Measurements from ENCODE around the gene VPS37C. TPM values are rescaled to one million over a fixed set of nuclear protein-coding genes. Genes with fewer than 3 reads are reported as not detected.
A peak's percentile ranks its signal among the peaks of the same experiment; 100 is the strongest.

Gene VPS37C
- total and polyA plus RNA-seq, 2 of the 13 experiments (the other 11 are each of a cell fraction or from before 2014, with no cell fraction given): 7.5 to 8.8 TPM

GRCh38 chr11:61162092-61162941 is 1.1 kb upstream of the VPS37C start (continued):
- TF ChIP-seq ELF4 (CRISPR knock-in tag; IDR thresholded peaks at IDR 0.05; ENCODE audit: borderline replicate concordance): no peak
- TF ChIP-seq KDM4B (CRISPR knock-in tag; IDR thresholded peaks at IDR 0.05): no peak
- no peak for TF ChIP-seq ZNF343 (CRISPR knock-in tag; IDR thresholded peaks at IDR 0.05)
- no peak for TF ChIP-seq ZNF34 (CRISPR knock-in tag; IDR thresholded peaks at IDR 0.05; ENCODE audit: borderline replicate concordance)
- TF ChIP-seq NAIF1 (CRISPR knock-in tag; IDR thresholded peaks at IDR 0.05; ENCODE audit: borderline replicate concordance): 0 out of 2 replicates have a peak, but pooled peaks have one; percentile 14
- TF ChIP-seq NFRKB (IDR thresholded peaks at IDR 0.05): no peak
- TF ChIP-seq ZNF713 (CRISPR knock-in tag; IDR thresholded peaks at IDR 0.05): no peak
- no peak for TF ChIP-seq SIX4 (CRISPR knock-in tag; IDR thresholded peaks at IDR 0.05)
- TF ChIP-seq CSRNP1 (CRISPR knock-in tag; IDR thresholded peaks at IDR 0.05): 0 out of 2 replicates have a peak, but pooled peaks have one; percentile 26
- TF ChIP-seq SP140L (CRISPR knock-in tag; IDR thresholded peaks at IDR 0.05; ENCODE audit: borderline replicate concordance): 0 out of 2 replicates have a peak, but pooled peaks have one; percentile 9
- TF ChIP-seq ESRRA (CRISPR knock-in tag; IDR thresholded peaks at IDR 0.05; ENCODE audit: low read depth): 0 out of 2 replicates have a peak, but pooled peaks have one; percentile 12
- TF ChIP-seq ZNF251 (CRISPR knock-in tag; IDR thresholded peaks at IDR 0.05): no peak
- TF ChIP-seq CBX2 (IDR thresholded peaks at IDR 0.05; ENCODE audit: low read depth, low read length): no peak
- TF ChIP-seq CBX2 (CRISPR knock-in tag; IDR thresholded peaks at IDR 0.05; ENCODE audit: low read depth): no peak
- TF ChIP-seq ATF3 (CRISPR knock-in tag; IDR thresholded peaks at IDR 0.05): no peak
- no peak for TF ChIP-seq SRSF4 (IDR thresholded peaks at IDR 0.05; ENCODE audit: low read depth, low read length, poor library complexity, severe bottlenecking)
- peak; percentile 64 for TF ChIP-seq THAP11 (CRISPR knock-in tag; IDR thresholded peaks at IDR 0.05)
- no peak for TF ChIP-seq SIN3B (IDR thresholded peaks at IDR 0.05; ENCODE audit: low read length)
- no peak for TF ChIP-seq ZNF737 (CRISPR knock-in tag; IDR thresholded peaks at IDR 0.05; ENCODE audit: borderline replicate concordance)
- no peak for TF ChIP-seq ZNF782 (CRISPR knock-in tag; IDR thresholded peaks at IDR 0.05; ENCODE audit: borderline replicate concordance)
- TF ChIP-seq ZNF367 (CRISPR knock-in tag; IDR thresholded peaks at IDR 0.05; ENCODE audit: borderline replicate concordance): no peak
- no peak for TF ChIP-seq JARID2 (CRISPR knock-in tag; IDR thresholded peaks at IDR 0.05; ENCODE audit: insufficient replicate concordance)
- no peak for TF ChIP-seq DBP (CRISPR knock-in tag; IDR thresholded peaks at IDR 0.05; ENCODE audit: not compliant biosample characterization)
- no peak for TF ChIP-seq E2F1 (CRISPR knock-in tag; IDR thresholded peaks at IDR 0.05)
- no peak for TF ChIP-seq ZFP36L1 (CRISPR knock-in tag; IDR thresholded peaks at IDR 0.05)

Data from HepG2 (cell line).